HepG2 (cell line): Measurements from ENCODE around the gene GPBAR1. TPM values are rescaled to one million over a fixed set of nuclear protein-coding genes. Genes with fewer than 3 reads are reported as not detected.
A peak's percentile ranks its signal among the peaks of the same experiment; 100 is the strongest.

Experiments used
- DR1 ChIP-seq: sonication (generic); formaldehyde crosslinking; IDR thresholded peaks from 2 replicates; pipeline ENCODE4 v1.8.0; 2021; ENCODE audit warnings: mild to moderate bottlenecking, missing genetic modification reagents, inconsistent platforms
- EHMT2 ChIP-seq: fragments of 200-600 bp; sonication (generic); IDR thresholded peaks from 2 replicates; pipeline ENCODE4 v1.7.0; 2017; ENCODE audit warnings: antibody characterized with exemption, low read depth, low read length, borderline replicate concordance
- FOXA1 ChIP-seq, 2 experiments: fragments of 450-650 bp in 1 of 2; sonication (generic) in 1 of 2; formaldehyde crosslinking in 1 of 2; IDR thresholded peaks; 2 replicates each; pipeline versions ENCODE4 v1.4.0 to v1.6.1; 2016 to 2020; ENCODE audit warnings: missing genetic modification reagents in 1 of 2
- HNRNPLL ChIP-seq: fragments of 200-400 bp; formaldehyde crosslinking; IDR thresholded peaks from 2 replicates; pipeline ENCODE4 v1.6.1; 2017; ENCODE audit warnings: mild to moderate bottlenecking, low read depth, low read length; ENCODE audit not compliant: poor library complexity, severe bottlenecking
- KDM5A ChIP-seq: fragments of 200-600 bp; sonication (generic); IDR thresholded peaks from 2 replicates; pipeline ENCODE4 v1.7.0; 2018; ENCODE audit warnings: antibody characterized with exemption, mild to moderate bottlenecking, low read length, borderline replicate concordance
- PBX2 ChIP-seq: IDR thresholded peaks from 2 replicates; pipeline ENCODE4 v1.6.1; 2016; ENCODE audit warnings: control low read depth
- PPARG ChIP-seq: conservative IDR thresholded peaks from 2 replicates; pipeline ENCODE4 v1.6.1; 2016; ENCODE audit warnings: missing biosample characterization, missing genetic modification reagents
- SCMH1 ChIP-seq: sonication (generic); formaldehyde crosslinking; IDR thresholded peaks from 2 replicates; pipeline ENCODE4 v1.9.0; 2021; ENCODE audit warnings: missing genetic modification reagents, mild to moderate bottlenecking, borderline replicate concordance
- ZBTB2 ChIP-seq: sonication (generic); formaldehyde crosslinking; IDR thresholded peaks from 2 replicates; pipeline ENCODE4 v1.8.0; 2022; ENCODE audit warnings: low read depth, missing genetic modification reagents
- ZNF333 ChIP-seq: sonication (generic); formaldehyde crosslinking; IDR thresholded peaks from 2 replicates; pipeline ENCODE4 v1.4.0; 2020; ENCODE audit warnings: mild to moderate bottlenecking, missing genetic modification reagents, borderline replicate concordance
- ZNF33A ChIP-seq: sonication (generic); formaldehyde crosslinking; IDR thresholded peaks from 2 replicates; pipeline ENCODE4 v1.5.1; 2020; ENCODE audit warnings: missing genetic modification reagents, mild to moderate bottlenecking, moderate library complexity, borderline replicate concordance
- ZNF44 ChIP-seq: sonication (generic); formaldehyde crosslinking; IDR thresholded peaks from 2 replicates; pipeline ENCODE4 v1.5.1; 2020; ENCODE audit warnings: mild to moderate bottlenecking, missing genetic modification reagents
- ZNF496 ChIP-seq: sonication (generic); formaldehyde crosslinking; IDR thresholded peaks from 2 replicates; pipeline ENCODE4 v1.8.1; 2023; ENCODE audit warnings: mild to moderate bottlenecking, moderate library complexity, missing genetic modification reagents; ENCODE audit not compliant: insufficient replicate concordance
- ZNF512B ChIP-seq: sonication (generic); formaldehyde crosslinking; IDR thresholded peaks from 2 replicates; pipeline ENCODE4 v1.5.1; 2020; ENCODE audit warnings: missing genetic modification reagents, mild to moderate bottlenecking, borderline replicate concordance
- ZNF562 ChIP-seq: sonication (generic); formaldehyde crosslinking; IDR thresholded peaks from 2 replicates; pipeline ENCODE4 v1.8.0; 2022; ENCODE audit warnings: missing genetic modification reagents, borderline replicate concordance
- ZNF672 ChIP-seq: sonication (generic); formaldehyde crosslinking; IDR thresholded peaks from 2 replicates; pipeline ENCODE4 v1.8.1; 2022; ENCODE audit warnings: missing genetic modification reagents
- ZSCAN21 ChIP-seq: sonication (generic); formaldehyde crosslinking; IDR thresholded peaks from 2 replicates; pipeline ENCODE4 v1.8.0; 2022; ENCODE audit warnings: mild to moderate bottlenecking, missing genetic modification reagents, moderate library complexity, borderline replicate concordance
- polyA plus RNA-seq, 8 experiments: library from polyadenylated mRNA; depleted of rRNA in 3 of 8; stranded (reverse) in 7 of 8; unstranded in 1 of 8; fragments of >200 nt; fragmentation: Illumina TruSeq in 4 of 8; extraction: Trizol in 4 of 8; gene quantifications; 2 replicates each; pipeline versions ENCODE4 v1.2.1 to v1.2.3, GENCODE V29; 2011 to 2016; ENCODE audit warnings: low read depth in 4 of 8, missing spikeins in 1 of 8, mixed read lengths in 1 of 8; ENCODE audit not compliant: insufficient read depth in 1 of 8
- total RNA-seq, 5 experiments: library from RNA; depleted of rRNA; stranded (reverse); fragments of >200 nt; fragmentation: Illumina TruSeq; extraction: Trizol; gene quantifications; 2 replicates each; pipeline ENCODE4 v1.2.3, GENCODE V29; 2016; ENCODE audit warnings: low read depth in 1 of 5
- TF ChIP-seq, protein P1 (sequence below), 2 experiments: fragments of 450-650 bp in 1 of 2; sonication (generic) in 1 of 2; formaldehyde crosslinking; IDR thresholded peaks; 2 replicates each; pipeline versions ENCODE4 v1.5.0 to v1.8.0; 2020 to 2022; ENCODE audit warnings: mild to moderate bottlenecking in 1 of 2, missing genetic modification reagents in 1 of 2
- TF ChIP-seq, protein P2 (sequence below): sonication (generic); formaldehyde crosslinking; IDR thresholded peaks from 2 replicates; pipeline ENCODE4 v1.8.1; 2023; ENCODE audit warnings: mild to moderate bottlenecking, moderate library complexity, missing genetic modification reagents
- TF ChIP-seq, protein P3 (sequence below): sonication (generic); formaldehyde crosslinking; IDR thresholded peaks from 2 replicates; pipeline ENCODE4 v1.4.0; 2020; ENCODE audit warnings: mild to moderate bottlenecking, missing genetic modification reagents

GPBAR1 gene
- total and polyA plus RNA-seq, 2 of the 13 experiments (the other 11 are each of a cell fraction or from before 2014, with no cell fraction given) = 0.05 to 0.09 TPM

GRCh38 chr2:218216674-218217359 is 44.0 kb upstream of the GPBAR1 start, which contains the start of gene ARPC2 (continued):
- peak; percentile 99 for TF ChIP-seq HNRNPLL
- TF ChIP-seq FOXA1 (IDR thresholded peaks at IDR 0.05) = no peak
- TF ChIP-seq FOXA1 (CRISPR knock-in tag; IDR thresholded peaks at IDR 0.05) = peak; percentile 42
- TF ChIP-seq PPARG (CRISPR knock-in tag) = no peak
- no peak for TF ChIP-seq ZNF562 (CRISPR knock-in tag)
- TF ChIP-seq EHMT2 = no peak
- TF ChIP-seq PBX2 (CRISPR knock-in tag) = no peak
- no peak for TF ChIP-seq ZNF496 (CRISPR knock-in tag)
- TF ChIP-seq ZNF672 = no peak
- TF ChIP-seq ZNF33A (CRISPR knock-in tag) = no peak
- TF ChIP-seq ZNF333 (CRISPR knock-in tag) = 0 out of 2 replicates have a peak, but pooled peaks have one; percentile 66
- TF ChIP-seq ZBTB2 (CRISPR knock-in tag) = no peak; the same call in 1 of the 2 replicates
- TF ChIP-seq, protein P1, sequence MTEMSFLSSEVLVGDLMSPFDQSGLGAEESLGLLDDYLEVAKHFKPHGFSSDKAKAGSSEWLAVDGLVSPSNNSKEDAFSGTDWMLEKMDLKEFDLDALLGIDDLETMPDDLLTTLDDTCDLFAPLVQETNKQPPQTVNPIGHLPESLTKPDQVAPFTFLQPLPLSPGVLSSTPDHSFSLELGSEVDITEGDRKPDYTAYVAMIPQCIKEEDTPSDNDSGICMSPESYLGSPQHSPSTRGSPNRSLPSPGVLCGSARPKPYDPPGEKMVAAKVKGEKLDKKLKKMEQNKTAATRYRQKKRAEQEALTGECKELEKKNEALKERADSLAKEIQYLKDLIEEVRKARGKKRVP (CRISPR knock-in tag; IDR thresholded peaks at IDR 0.05) = 0 out of 4 replicates have a peak, but pooled peaks of 1 of the 2 experiments have one; percentile 4
- no peak for TF ChIP-seq ZSCAN21 (CRISPR knock-in tag)
- TF ChIP-seq, protein P2, sequence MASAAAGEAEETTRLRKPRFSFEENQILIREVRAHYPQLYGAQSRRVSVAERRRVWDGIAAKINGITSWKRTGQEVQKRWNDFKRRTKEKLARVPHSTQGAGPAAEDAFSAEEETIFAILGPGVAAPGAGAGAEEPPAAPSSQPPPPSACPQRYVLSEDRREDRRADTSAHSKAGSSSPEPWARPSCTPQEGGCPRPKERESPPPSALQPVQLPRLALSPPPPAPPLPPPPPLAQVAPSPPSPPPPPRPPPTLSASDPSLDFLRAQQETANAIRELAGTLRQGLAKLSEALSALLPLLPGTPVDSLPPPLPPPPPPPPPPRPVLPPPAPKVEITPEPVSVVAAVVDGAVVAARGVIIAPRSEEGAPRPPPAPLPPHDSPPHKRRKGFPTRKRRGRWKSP (CRISPR knock-in tag) = peak; percentile 63; the same call in 1 of the 2 replicates
- peak; percentile 40; the same call in 1 of the 2 replicates for TF ChIP-seq KDM5A
- no peak; the same call in 1 of the 2 replicates for TF ChIP-seq DR1 (CRISPR knock-in tag)
- TF ChIP-seq, protein P3, sequence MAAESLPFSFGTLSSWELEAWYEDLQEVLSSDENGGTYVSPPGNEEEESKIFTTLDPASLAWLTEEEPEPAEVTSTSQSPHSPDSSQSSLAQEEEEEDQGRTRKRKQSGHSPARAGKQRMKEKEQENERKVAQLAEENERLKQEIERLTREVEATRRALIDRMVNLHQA = no peak
- TF ChIP-seq SCMH1 (CRISPR knock-in tag) = no peak
- TF ChIP-seq ZNF512B (CRISPR knock-in tag) = no peak
- peak; percentile 48; the same call in 1 of the 2 replicates for TF ChIP-seq ZNF44 (CRISPR knock-in tag)
